CD1c-positive myeloid dendritic cell (primary cell): ENCODE results near the gene CTBP1.

ENCODE experiments used
- DNase-seq: peaks from one replicate; pipeline ENCODE4 v3.0.0-alpha.2; 2016; ENCODE audit errors: extremely low spot score

CTBP1 gene

GRCh38 chr4:1175635-1176229 lies 73.2 kb downstream of the CTBP1 start:
- no peak for DNase-seq

- DNase-seq: no peak
Observed at GRCh38 chr4:1174941-1175634, 73.8 kb downstream of the CTBP1 start.

DNA sequence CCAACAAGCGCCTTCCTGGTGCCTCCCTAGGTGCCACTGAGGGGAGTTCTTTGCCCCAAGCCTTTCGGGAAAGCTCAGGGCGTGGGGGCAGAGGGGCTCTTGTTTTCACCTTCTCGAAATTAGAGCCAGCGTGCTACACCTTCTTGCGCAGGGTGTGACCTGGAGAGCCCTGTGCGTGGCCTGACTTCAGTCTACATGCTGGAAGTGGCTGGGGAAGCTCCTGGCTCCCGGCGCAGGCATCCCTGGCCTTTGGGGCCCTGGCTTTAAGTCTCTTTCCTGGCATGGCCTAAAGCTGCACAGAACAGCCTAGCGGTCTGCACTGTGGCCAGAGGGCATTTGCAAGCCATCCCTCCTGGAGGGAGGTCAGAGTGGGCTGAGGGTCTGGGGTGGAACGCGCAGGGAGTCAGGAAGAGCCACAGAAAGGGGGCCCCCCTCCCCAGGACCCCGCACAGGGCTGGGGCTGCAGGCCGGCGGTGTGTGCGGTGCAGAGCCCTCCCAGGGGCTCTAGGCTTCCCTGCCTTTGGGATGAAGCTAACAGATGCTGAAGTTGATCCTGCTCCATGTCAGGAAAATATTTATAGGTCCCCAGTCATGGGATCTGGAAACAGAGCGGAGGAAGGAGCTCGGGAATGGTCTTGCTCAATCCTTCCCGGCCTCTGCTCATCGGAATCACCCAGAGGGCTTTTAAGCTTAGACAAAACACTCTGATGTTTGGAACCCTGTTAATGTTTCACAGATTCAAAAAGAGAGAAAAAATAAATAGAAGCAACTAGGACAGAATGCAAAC lies 75.8 kb downstream of the CTBP1 start:
- no peak for DNase-seq

DNA sequence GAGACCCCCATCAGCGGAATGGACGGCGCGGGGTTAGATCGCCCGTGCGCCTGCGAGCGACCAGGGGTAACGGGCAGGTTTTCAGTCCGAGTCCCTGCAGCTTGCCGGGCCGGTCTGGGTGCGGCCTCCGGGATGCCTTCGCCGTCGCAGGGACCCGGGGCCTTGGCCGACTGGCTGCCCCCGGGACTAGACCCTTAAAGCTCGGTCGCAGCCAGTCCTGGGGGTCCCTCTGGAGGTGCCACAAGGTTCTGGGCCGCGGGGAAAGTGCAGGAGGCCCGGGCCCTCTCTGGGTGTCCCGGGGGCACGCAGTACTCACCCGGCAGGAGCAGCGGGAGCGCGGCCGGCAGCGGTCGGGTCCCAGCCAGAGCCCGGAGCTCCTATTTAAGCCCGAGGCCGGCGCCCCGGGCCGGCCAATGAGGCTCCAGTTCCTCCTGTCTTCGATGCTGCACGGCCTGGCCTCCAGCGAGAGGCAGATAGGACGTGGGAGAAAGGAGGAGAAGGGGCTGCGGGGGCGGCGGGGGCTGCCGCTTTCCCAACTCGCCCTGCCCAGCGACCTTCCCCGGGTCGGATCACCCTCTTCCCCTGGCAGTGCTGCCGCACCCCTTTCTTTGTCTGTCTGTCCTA lies 76.6 kb downstream of the CTBP1 start, which contains the start of gene SPON2:
SPON2 (minus strand) TSS at position 356 of the 624 bp plus-strand sequence.
- peak; percentile 19 for DNase-seq

DNA sequence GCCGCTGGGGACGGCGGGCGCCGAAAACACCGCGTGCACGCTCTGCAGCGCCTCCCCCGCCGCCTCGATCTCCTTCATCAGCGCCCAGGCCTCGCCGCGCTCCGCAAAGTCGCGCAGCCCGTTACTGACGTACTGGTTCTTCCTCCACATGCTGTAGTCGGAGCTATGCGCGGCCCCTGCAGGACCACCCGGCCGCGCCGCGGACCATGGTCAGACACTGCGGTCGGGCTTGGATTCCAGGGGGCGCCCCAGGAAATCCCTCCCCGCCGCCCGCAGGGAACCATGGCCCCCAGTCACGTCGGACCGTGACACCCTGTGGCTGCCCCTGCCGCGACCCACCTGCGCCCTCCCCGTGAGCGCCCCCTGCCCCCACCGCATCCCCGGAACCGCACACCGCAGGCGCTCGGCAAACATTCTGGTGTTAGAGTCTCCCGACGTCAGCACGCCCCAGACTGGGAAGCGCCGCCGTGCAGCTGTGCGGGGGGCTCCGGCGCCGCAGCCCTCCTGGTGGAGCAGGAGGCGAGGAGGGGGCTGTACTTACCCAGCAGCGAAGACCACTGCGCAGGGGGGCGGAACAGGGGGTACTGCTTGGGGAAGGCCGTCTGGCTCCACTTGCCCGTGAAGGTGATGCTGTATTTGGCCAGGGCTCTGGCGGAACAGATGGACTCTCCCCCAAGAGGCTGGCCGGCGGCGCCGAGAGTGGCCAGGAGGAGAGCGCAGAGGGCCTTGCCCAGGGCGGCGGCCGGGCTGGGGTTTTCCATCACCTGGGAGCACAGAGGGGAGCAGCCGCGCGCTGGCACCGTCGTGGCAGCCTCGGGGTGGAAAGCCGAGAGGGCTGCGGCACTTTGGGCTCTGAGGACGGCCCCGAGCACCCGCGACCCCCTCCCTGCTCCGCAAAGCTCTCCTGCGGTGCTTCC lies 77.4 kb downstream of the CTBP1 start:
- peak; percentile 39 for DNase-seq

DNA sequence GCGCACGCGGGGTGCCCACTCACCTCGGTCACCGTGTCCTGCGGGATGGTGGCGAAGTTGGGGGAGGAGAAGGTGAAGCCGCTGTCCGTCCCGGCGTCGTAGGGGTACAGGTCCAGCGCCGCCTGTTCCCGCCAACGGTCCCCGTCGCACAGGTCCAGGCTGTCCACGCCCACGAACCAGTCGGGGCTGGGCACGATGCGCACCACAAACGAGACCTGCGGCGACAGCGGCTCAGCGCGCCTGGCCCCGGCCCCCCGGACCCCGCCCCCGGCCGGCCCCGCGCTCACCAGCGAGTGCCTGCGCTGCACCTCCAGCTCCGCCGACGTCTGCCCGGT lies 78.0 kb downstream of the CTBP1 start:
- no peak for DNase-seq

DNA sequence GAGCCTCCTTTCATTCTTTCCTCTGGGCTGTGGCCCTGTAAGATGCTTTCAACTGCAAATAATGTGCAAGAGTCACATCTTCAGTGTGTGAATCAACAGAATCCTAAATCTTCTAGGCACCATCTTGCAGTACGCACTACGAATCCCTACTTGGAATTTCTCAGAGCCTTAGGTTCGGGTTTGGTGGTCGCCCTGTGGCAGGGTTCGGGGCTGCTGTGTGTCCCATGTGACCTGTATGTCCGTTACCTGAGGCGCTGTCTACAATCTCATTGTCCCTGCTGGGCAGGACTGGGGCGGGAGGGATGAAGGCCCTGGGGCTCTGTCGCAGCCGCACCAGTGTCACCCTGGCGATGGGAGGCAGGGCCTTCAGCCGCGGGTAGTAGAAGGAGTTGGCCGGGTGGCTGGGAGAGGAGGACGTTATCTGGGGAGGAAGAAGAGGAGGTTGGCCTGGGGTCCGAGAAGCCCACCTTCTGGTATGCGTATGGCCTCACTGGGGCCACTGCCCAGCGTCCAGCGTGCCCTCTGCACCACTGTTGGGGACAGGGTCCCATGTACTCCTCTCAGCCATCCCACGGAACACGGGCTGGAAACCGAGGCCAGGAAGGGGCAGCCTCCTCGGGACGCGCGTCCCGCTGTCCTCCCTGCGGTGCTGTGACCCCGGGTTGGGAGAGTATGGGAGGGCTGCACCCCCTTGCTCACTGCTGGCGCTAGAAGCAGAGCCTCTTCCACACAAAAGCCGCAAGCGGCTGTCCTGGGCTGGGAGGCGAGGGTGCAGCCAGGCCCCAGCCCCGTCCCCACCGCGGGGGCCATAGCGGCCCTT lies 78.6 kb downstream of the CTBP1 start:
- no peak for DNase-seq

- DNase-seq: no peak
Observed at GRCh38 chr4:1169691-1170096, 79.2 kb downstream of the CTBP1 start.

- DNase-seq: no peak
Observed at GRCh38 chr4:1169171-1169671, 79.7 kb downstream of the CTBP1 start.

DNA sequence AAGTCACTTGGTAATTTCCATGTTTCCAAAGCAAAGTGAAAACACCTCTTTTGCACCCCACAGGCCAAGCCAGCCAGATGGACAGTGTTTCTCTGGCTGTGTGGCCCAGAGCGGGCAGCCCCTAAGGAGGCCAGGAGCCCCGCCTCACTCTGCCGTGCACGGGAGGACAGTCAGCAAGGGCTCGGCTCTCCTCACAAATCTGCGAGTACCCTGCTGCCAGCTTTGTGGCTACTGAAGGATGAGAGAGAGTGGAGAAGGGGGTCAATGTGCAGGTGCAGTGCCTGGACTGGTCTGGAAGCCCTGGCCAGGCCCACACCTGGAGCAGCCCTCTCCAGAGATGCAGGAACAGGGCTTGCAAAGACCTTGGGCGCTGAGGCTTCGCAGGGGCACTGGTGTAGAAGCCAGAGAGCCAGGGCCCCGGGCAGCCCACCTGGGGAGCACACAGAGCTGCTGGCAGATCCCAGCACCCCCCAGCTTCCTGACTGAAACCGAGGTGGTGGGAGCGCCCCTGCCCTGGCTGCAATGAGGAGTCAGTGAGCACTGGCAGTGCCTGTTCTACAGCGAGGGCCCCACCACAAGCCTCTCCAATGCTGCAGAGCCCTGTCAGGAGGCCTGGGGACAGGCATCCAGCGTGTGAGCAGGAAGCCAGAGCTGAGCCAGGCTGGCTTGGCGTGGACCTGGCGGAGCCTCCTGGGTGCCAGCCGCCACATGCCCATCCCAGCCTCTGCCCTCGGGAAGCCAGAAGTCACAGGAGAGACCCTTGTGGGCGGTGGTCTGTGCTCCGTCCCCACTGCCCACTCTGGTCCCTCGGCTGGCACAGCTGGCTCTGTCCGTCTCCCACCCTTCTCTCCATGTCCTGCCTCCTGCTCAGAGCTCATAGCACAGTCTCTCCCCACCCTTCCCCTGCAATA lies 80.5 kb downstream of the CTBP1 start:
- DNase-seq: no peak

DNA sequence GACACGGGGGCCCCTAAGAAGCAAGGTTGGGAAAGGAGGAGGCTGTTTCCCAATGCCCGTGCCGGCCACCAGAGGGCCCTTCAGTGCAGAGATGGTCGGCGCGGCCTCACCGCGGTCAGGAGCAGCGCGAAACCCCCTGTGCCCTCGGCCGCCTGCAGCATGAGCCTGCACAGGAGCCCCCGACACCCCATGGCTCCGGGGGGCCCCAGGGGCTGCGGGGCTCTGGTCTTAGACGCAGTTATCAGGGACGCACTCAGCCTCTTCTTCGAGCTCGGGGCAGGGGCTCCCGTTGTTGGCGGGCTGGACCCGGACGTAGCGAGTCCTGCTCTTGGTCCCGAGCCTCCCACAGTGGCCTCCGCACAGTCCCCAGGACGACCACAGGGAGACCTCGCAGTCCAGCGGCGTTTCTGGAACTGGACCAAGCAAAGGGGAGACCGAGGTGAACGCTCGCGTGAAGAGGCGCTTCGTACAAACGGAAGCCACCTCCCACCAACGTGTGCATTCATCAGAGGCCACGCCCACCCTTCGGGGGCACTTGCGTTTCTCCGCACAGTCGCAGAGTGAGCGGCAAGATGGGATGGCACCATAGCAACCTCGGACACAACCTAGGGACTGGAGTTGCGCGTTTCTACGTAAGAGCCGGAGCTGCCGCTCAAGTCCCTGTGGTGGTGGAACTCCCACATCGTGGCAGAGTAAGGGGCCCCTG lies 81.5 kb downstream of the CTBP1 start:
- DNase-seq: peak; percentile 90

- no peak for DNase-seq
Observed at GRCh38 chr4:1166509-1167243, 82.3 kb downstream of the CTBP1 start.

GRCh38 chr4:1164956-1165545 lies 83.9 kb downstream of the CTBP1 start:
- no peak for DNase-seq

DNA sequence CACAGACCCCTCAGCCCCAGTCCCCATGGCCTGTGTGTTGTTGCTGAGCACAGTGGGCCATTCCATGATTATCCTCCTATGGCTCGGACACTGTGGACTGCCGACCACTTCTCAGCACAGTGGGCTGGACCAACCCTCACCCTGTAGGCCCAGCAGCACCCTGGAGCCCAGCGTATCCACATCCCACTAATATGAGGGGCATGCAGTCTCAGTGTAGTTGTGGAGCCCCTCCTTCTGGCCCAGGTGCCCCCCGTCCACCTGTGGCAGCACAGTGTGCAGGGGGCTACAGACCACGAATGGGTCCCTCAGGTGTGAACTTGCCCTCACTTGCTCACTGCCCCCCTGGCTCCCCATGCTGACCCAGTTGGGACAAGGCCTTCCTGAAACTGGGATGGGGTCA lies 84.5 kb downstream of the CTBP1 start:
- no peak for DNase-seq

DNA sequence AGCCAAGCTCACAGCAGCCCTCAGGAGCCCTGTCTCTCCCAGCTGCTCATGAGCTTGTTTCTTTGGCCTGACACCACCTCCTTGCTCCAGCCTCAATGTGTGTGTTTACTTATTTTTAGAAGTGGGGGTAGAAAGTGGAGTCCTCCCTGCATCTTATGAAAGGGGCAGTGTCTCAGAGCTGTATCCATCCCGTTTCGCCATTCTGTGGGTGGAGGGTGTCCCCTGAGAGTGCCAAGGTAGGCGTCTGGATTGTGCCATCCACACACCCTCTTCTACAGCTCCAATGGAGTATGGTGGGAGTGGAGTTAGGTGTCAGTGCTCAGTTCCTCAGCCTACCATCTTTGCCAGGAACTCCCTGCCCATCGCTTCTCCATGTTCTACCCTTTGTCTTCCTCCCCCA lies 84.9 kb downstream of the CTBP1 start:
- no peak for DNase-seq
